HG02870 (cell line): Measurements from ENCODE around the gene GIT2.

ENCODE experiments used
- ATAC-seq: cut with Tn5 transposase; IDR thresholded peaks from one replicate; pipeline ENCODE4 v1.9.1; 2021; ENCODE audit warnings: mild to moderate bottlenecking, moderate library complexity; ENCODE audit not compliant: unreplicated experiment

GIT2 gene

DNA sequence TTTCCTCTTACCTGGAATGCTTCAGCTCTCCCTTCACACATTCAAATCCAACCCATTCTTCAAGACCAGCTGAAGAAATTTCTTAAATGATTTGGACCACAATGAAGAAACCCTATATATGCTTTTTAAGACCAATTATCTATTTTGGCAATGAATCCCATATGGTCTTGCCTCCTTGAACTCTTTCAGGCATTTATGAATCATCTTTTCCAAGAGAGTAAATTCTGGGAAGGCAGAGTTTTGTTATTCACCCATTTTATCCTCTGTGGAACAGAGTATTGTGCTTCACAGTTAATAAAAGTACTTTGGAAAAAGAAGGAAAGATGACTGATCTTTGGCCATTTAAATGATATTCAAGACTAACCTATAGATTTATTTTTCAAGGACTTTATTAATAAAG lies 14.0 kb downstream of the GIT2 start:
- no peak for ATAC-seq

DNA sequence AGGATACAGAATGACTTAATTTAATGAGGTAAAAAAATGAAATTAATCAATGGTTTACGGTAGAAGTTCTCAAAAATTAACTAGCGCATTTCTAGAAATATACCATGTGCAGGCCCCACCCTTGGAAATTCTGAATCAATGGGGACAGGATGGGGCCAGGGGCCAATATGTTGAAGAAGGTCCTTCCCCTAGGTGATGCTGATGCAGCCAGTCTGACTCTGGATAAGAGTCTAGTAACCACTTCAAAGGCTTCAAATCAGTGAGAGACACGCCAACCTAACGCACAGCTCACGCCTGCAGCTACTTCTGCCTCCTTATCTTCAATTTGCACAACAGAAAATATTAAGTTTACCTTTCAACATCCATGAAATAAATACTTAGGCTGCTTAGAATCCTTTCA lies 14.9 kb downstream of the GIT2 start:
- ATAC-seq, result no peak

DNA sequence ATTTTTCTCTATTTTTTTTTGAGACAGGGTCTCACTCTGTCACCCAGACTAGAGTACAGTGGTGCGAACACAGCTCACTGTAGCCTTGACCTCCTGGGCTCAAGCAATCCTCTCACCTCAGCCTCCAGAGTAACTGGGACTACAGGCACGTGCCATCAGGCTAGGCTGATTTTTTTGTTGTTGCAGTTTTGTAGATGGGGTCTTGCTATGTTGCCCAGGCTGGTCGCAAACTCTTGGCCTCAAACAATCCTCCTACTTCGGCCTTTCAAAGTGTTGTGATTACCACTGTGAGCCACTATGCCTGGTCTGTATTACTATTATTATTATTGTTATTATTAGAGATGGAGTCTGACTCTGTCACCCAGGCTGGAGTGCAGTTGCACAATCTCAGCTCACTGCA lies 23.3 kb downstream of the GIT2 start:
- ATAC-seq, result no peak

DNA sequence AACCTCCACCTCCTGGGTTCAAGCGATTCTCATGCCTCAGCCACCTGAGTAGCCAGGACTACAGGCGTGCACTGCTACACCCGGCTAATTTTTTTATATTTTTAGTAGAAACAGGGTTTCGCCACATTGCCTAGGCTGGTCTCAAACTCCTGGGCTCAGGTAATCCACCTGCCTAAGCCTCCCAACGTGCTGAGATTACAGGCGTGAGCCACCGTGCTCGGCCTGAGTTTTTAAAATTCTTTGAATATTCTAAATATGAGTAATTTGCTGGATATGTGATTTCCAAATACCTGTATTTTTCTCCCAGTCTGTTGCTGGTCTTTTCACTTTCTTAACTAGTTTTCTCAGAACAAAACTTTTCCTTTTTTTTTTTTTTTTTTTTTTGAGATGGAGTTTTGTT lies 27.4 kb downstream of the GIT2 start:
- ATAC-seq, result no peak

DNA sequence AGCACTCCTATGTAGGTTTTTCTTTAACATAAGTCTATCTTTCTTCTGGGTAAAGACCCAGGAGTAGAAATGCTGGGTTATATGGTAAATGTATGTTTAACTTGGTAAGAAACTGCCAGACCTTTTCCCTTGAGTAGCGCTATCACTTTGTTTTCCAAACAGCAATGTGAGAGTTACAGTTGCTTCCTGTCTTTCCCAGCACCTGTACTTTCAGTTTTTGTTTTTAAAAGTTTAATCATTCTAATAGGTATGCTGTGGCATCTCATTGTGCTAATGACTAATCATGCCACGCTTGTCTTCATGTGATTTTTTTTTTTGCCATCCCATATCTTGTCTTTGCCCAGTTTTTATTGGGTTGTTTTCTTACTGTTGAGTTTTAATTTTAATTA lies 28.1 kb downstream of the GIT2 start:
- no peak for ATAC-seq

DNA sequence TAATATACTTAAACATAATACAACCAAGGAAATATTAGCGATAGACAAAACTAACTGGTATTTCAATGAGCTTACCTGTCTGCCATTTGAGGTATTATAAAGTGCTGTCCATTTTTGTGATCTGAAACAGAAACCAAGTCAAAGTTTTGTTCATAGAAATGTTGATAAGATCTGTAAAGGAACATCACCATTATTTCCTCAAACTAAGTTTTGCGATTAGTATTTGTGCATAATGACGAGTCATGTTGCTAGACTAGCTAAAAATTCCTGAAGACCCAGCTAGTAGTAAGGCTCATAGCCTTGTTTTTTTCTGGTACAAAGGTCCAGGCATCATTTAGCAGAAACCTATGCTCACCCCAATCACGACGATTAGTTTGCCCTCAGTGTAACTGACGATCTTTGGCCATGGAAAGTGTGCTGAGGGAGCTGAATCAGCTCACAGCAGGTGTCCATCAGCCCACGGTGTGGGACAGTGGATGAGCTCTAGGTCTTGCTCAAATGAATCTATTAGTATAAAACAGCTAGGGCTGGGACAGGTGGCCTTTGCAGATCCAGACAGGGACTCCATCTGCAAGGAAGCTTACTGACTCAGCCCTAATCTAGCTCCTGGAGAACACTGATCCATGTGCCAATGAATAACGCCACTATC lies 28.7 kb downstream of the GIT2 start:
- no peak for ATAC-seq

DNA sequence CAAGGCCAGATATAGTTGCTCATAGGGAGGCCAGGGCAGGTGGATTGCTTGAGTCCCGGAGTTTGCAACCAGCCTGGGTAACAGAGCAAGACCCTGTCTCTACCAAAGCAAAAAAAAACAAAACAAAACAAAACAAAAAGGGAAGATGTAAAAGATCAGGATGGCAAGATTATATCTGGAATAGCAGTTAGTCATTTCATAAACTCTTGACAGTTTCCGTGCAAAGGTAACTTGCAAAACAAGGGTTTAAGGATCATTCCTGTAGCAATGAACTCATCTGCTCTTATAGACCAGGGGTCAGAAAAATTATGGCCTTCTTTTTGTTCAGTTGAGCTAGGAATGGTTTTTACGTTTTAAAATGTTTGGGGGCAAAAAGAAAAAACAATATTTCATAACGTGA lies 29.6 kb downstream of the GIT2 start:
- ATAC-seq, result no peak

DNA sequence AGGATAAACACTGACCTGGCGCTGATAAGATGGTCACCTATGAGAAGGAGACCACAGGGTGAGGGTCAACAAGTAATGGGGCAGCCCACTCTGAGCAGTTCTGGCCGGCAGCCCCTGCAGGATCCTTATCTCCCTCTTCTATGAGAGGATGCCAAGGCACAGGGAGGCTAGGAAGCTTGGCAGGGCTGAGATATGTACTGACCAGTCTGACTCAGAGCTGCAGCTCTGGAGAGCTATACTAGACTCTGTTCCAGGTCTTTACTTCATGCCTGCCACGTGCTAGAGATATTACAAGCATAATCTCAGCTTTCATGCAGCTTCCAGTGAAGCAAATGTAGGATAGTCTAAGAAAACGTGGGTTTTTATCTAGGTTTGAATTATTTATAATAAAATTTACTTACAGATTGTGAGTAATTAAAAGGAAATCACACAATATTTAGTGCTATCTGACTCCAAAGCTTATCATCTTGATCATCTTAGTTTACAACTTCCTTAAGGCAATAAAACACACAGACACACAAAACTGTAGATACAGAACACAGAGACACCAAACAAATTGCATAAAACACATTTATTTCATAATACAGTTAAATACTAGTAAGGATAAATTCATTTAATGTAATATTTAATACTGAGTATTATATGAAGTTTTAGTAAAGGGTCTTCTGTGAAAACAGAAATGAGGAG lies 32.3 kb downstream of the GIT2 start:
- no peak for ATAC-seq

DNA sequence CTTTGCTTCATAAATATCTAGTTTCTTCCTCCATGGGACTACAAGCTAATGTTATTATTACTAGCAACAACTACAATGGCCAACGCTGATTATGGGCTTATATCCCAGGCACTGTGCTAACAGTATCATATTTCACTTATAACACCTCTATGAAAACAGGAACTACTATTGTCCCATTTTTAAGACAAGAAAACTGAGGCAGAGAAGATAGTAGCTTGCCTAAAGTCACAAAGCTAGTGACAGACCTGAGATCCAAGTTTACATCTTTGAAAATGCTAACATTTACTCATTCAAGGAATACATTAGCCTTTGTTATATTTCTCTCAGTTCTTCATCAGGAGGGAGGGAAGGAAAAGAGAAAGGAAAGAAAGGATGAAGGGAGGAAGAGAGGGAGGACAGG lies 32.8 kb downstream of the GIT2 start:
- no peak for ATAC-seq

DNA sequence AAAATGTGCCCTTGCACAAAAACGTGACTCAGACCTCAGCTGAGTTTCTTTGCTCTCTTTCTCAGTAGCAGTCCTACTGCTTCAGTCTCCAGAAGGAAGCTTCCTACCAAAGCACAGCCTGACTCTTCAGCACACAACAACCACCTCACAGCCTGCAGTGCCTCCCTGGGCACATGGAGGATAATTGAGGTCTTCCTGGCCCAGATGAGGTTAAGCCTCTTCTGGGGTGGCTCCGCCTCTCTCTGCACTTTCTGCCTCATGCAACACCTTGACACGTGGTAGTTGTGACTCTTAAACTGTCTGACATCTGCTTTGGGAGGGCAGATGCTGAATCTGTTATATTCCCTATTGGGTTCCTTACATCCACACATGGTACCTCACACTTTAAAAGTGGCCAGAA lies 33.8 kb downstream of the GIT2 start:
- ATAC-seq, result no peak

DNA sequence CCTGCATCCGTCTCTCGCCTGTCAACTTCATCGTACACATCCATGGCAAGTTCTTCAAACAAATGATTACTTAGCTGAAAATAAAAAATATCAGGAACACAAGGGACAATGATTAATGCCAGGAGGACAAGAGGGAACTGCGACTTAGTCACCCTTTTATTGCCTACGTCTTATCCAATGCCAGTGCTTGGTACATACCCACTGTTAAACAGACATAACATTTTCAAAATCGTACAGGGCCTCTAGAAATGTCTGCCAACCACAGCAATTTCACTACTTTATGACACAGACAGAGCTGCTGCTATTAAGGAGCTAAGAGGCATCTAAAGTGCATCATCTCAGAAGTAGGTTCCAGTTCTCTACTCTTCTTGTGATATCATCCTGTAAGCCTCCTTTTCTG lies 34.6 kb downstream of the GIT2 start:
- ATAC-seq, result no peak

DNA sequence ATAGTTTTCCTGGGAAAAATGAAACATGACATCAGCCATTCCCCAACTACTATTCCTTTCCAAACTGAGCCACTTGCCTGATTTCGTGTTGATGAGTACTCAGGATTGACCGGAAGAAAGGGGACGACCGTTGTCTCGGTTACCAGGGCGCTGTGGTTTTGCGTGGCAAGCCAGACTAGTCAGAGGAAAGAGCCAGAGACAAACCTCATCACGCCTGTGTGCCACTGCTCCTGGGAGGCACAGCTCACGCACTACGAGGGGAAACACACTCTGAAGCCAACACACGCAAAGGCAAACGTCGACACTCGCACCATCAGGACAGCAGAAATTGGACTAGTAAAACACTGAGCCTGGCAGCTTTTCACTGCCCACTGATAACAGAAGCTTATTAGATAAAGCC lies 35.0 kb downstream of the GIT2 start:
- ATAC-seq, result no peak

DNA sequence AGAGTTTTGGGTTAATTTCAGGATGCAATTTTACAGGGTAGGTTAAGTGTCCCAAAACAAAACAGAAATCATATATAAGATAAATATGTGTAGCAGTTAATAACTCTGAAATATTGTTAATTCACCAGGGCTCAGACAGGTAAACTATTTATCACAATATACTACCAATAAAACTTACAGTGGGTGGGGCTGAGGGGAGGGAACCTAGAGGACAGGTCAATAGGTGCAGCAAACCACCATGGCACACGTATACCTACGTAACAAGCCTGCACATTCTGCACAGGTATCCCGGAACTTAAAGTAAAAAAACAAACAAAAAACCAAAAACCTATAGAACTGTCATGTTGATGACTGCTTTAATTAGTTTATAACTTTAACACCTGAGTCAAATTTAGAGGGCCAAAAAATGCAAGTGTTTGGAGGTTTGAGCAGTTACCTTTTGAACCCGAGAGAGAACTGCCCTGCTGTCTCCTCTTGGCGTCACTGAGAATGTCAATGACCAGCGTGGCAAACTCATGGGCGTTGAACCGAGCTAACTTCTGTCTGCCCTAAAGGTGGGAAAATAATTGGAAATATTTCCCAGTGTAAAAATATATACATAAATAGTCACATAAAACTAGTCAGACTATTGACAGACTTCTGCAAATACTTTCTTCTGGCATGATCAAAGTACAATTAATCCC lies 36.6 kb downstream of the GIT2 start:
- no peak for ATAC-seq

DNA sequence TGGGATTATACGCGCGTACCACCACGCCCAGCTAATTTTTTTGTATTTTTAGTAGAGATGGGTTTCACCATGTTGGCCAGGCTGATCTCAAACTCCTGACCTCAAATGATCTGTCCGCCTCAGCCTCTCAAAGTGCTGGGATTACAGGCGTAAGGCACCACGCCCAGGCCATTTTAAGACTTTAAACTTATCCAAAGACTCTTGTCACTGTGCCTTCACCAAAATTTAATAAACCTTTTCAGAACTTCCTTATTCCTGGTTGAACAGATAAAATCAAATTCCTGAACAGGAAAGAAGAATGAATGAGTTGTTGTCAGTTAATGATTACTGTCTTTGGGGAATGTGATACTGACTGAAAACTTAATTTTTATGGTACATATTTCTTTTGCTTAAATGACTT lies 37.8 kb downstream of the GIT2 start:
- ATAC-seq, result no peak

DNA sequence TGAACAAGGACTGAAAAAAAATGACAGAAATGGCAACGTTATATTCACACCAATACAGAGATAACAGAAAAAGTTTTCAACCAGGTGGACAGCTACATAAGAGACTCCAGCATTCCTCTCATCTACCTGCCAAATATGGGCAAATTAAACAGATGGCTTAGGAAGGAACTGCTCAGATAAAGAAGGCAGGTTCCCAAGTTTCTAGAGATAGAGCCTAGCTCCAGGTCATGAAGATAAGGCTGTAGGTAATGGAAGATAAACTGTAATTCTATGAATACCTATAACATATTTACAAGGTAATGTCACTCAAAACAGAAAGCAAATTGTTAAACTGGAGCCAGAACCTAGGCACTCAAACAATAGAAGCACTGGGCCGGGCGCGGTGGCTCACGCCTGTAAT lies 42.5 kb downstream of the GIT2 start:
- ATAC-seq, result no peak

DNA sequence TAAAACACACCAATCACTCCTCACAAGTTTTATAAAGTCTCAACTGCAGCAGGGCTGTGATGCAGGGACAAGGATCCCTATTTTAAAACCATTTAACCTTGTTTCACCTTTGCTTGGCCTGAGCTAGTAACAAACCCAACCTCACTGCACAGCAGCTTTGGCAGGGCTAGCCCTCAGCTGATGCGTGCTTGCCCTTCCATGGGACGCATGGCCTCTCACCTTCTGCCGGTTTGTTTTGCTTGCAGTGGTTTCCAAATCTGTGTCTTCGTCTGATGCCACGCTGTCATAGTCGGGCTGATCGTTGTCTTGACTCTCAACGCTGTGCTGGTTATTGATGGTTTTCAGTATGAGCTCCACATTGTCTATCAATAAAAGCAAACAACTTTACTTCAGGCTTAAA lies 43.3 kb downstream of the GIT2 start:
- no peak for ATAC-seq

DNA sequence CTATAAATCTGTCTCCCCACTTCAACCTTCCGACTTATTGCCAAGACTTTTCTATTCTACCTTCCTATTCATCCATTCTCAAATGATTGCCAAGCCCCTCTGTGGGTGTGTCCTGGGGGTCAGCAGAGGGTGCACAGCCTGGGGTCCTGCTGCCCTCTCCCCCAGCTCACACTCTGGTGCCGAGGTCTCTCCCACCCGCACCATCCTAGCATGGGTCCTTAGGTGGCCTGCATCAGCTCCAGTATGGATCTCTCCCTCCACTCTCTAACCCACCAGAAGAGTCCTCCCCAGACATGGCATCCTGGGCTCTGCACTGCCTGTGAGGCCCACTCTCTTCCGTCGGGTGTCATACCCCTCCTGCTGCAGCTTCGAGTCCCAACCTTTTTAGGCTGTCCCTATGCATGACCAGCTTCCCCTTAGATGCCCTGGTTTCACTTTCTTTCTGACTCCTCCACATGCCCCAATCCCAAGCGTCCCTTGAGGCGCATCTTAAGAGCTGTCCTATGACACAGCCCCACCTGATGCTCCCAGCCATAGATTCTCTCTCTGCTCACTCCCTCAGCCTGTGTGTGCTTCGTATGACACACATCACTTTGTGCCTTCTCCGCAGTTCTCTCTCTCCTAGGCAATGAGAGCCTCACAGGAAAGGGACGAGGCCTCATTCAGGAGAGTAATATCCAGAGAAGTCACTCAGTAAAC lies 43.9 kb downstream of the GIT2 start:
- no peak for ATAC-seq

DNA sequence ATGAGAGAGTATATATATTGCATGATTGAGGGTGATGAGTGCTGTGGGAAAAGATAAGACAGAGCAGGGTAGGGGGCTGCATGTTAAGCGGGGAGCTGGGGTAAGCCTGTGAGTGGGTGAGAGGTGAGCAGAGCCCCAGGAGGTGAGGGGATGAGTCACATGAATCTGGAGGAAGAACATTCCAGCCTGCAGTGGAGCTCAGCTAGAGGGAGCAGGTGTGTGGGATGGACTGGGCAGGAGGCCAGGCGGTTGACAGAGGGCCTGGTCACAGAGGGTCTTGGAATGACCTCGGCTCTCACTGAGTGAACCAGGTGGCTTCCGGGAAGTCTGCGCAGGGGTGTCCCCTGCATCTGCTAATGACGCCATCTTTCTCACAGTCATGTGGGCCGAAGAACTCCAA lies 44.4 kb downstream of the GIT2 start:
- no peak for ATAC-seq

DNA sequence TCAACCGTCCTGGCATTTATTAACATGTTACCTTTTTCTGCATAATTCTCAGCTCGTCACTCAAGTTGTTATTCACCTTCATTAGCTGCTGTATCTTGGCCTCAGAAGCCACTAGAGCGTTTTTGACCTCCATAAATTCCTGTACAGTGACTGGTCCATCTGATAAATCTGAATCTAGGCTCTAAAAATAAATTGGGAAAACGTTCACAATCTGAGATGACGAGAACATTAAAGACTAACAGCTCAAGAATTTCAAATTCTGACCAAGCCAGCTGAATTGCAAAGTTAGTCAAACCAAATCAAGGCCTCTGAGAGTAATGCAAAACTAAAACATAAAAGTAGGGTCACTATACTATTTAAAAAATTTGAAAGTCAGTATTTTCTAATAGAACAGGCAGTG lies 45.0 kb downstream of the GIT2 start:
- ATAC-seq, result no peak

DNA sequence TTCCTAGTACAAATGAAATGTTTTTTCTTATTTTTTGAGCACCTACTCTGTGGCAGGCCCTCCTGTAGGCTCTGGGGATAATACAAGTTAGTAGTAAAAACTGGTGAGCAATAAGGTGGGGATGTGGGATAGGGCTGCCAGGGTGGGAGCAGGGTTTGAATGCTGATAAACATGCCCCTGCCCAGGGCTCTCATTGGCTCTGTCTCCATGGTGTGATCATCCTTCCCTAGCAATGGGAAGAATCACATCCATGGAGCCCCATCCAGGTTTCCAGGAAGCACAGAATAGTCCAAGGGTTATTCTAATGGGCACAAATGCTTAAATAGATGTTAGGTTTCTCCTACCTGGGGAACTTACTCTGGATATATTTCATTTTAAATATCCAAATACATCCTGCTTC lies 45.5 kb downstream of the GIT2 start:
- no peak for ATAC-seq

DNA sequence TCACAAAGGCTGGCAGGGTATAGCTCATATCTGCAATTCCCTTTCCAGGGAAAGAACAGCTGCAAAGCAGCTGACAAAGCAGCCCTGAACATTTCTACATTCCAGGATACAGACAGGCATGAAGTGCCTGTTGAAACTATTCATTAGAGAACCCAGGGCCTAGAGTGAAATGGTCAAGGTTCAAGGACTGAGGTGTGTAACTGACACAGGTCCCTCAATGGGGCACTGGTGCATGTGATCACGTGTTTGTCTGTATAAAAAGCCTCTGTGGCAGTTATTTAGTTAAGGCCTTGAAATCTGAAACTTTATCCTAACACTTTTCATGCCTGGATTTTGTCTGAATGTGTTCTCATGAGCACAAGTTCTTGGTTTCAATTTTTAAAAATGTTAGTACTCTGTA lies 47.1 kb downstream of the GIT2 start:
- ATAC-seq, result no peak

DNA sequence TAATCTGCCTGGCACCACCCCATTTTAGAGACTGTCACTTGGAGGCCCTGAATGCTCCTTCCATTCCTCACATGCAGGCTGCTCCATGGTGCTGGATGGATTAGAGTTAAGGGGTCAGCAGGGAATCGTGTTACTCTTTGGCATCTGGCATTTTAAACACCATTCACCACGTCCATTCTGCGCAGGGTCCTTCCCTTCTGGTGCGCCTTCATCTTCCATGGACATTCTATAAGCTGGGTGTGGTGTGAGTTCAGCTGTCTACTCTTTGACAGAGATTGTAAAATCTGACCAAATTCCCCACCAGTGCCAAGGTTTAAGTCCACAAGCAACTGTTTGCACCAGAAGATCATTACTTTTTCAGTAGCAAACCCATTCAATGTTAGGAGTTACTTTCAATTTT lies 47.8 kb downstream of the GIT2 start:
- ATAC-seq, result no peak
